Panc1 (cell line): ENCODE data around the gene RIMKLA.

Source experiments
- POLR2AphosphoS5 ChIP-seq: IDR thresholded peaks from 2 replicates; pipeline ENCODE4 v1.6.1; 2012; ENCODE audit warnings: mild to moderate bottlenecking, low read depth, low read length, moderate library complexity
- SIN3A ChIP-seq: IDR thresholded peaks from 2 replicates; pipeline ENCODE4 v1.6.1; 2012; ENCODE audit warnings: low read depth, mild to moderate bottlenecking, low read length, moderate library complexity, borderline replicate concordance; ENCODE audit not compliant: insufficient read depth
- TCF7L2 ChIP-seq: IDR thresholded peaks from 2 replicates; pipeline ENCODE4 v1.6.1; 2011; ENCODE audit warnings: mild to moderate bottlenecking, low read depth, low read length, inconsistent platforms
- TF ChIP-seq, protein P1 (sequence below): fragments of 450-650 bp; IDR thresholded peaks from 2 replicates; pipeline ENCODE4 v1.5.1; 2017; ENCODE audit warnings: mild to moderate bottlenecking
- TF ChIP-seq, protein P2 (sequence below), 2 experiments: IDR thresholded peaks; 2 replicates each; pipeline ENCODE4 v1.6.1; 2011 to 2012; ENCODE audit warnings: low read depth in 2 of 2, control low read depth in 1 of 2, low read length in 1 of 2, mild to moderate bottlenecking in 1 of 2, moderate library complexity in 1 of 2; ENCODE audit not compliant: insufficient read depth in 1 of 2

DNA sequence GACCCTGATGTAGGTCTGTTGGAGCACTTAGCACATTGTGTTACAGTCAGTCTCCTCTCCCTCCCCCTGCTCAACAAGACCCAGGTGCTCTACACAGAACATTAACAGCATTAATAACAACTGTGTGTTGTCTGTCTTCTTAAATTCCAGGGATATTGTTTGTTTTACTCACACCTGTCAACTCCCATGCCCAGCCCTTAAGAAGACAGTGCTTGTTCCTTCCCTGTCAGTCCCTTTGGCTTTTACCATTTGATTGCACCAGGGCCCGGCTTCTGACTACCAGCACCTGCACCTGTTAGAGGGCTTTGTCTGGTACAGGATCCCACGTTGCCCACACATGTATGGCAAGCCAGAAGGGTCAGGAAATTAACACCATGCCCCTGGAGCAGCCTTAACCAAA lies 11.7 kb downstream of the RIMKLA start:
- TF ChIP-seq, protein P1, sequence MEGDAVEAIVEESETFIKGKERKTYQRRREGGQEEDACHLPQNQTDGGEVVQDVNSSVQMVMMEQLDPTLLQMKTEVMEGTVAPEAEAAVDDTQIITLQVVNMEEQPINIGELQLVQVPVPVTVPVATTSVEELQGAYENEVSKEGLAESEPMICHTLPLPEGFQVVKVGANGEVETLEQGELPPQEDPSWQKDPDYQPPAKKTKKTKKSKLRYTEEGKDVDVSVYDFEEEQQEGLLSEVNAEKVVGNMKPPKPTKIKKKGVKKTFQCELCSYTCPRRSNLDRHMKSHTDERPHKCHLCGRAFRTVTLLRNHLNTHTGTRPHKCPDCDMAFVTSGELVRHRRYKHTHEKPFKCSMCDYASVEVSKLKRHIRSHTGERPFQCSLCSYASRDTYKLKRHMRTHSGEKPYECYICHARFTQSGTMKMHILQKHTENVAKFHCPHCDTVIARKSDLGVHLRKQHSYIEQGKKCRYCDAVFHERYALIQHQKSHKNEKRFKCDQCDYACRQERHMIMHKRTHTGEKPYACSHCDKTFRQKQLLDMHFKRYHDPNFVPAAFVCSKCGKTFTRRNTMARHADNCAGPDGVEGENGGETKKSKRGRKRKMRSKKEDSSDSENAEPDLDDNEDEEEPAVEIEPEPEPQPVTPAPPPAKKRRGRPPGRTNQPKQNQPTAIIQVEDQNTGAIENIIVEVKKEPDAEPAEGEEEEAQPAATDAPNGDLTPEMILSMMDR: no peak
- TF ChIP-seq POLR2AphosphoS5 (no peak), SIN3A (no peak), TCF7L2 (no peak)
- TF ChIP-seq, protein P2, sequence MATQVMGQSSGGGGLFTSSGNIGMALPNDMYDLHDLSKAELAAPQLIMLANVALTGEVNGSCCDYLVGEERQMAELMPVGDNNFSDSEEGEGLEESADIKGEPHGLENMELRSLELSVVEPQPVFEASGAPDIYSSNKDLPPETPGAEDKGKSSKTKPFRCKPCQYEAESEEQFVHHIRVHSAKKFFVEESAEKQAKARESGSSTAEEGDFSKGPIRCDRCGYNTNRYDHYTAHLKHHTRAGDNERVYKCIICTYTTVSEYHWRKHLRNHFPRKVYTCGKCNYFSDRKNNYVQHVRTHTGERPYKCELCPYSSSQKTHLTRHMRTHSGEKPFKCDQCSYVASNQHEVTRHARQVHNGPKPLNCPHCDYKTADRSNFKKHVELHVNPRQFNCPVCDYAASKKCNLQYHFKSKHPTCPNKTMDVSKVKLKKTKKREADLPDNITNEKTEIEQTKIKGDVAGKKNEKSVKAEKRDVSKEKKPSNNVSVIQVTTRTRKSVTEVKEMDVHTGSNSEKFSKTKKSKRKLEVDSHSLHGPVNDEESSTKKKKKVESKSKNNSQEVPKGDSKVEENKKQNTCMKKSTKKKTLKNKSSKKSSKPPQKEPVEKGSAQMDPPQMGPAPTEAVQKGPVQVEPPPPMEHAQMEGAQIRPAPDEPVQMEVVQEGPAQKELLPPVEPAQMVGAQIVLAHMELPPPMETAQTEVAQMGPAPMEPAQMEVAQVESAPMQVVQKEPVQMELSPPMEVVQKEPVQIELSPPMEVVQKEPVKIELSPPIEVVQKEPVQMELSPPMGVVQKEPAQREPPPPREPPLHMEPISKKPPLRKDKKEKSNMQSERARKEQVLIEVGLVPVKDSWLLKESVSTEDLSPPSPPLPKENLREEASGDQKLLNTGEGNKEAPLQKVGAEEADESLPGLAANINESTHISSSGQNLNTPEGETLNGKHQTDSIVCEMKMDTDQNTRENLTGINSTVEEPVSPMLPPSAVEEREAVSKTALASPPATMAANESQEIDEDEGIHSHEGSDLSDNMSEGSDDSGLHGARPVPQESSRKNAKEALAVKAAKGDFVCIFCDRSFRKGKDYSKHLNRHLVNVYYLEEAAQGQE (IDR thresholded peaks at IDR 0.05; ENCODE audit: insufficient read depth in 1 of 2, low read depth in 2 of 2, low read length in 1 of 2): no peak
